K562 (cell line): Measurements from ENCODE around the gene ZNF785. TPM values are rescaled to one million over a fixed set of nuclear protein-coding genes. Genes with fewer than 3 reads are reported as not detected.

ENCODE experiments used
- ATAC-seq: fragments of 200-7000 bp; cut with Tn5 transposase; 3 replicates; pipeline ENCODE4 v1.9.1; 2020; ENCODE audit warnings: moderate library complexity
- BruUV-seq: library from RNA; stranded (reverse); fragments of 400-500 nt; replicated peaks from 2 replicates; lab custom pipeline; 2021; lab: Mats Ljungman, UMichigan
- CTCF ChIA-PET: fragments of 300-600 bp; formaldehyde crosslinking; extraction: SDS; loops from one replicate; lab custom pipeline; 2021; ENCODE audit warnings: low intra/inter-chr PET ratio; lab: Yijun Ruan, JAX
- POLR2A ChIA-PET: fragments of 300-600, 350-650 bp; sonication (Branson Sonifier 250); formaldehyde crosslinking; extraction: SDS; loops from one replicate; lab custom pipeline; 2021; ENCODE audit warnings: antibody characterized with exemption, inconsistent platforms; lab: Yijun Ruan, JAX
- DNase-seq, 4 experiments: peaks; one replicate each; pipeline versions ENCODE4 v3.0.0 to v3.0.0-alpha.2; 2011 to 2018; ENCODE audit warnings: low spot score in 3 of 4, mixed read lengths in 3 of 4; ENCODE audit errors: extremely low read depth in 1 of 4
- FAIRE-seq: peaks from 2 replicates; lab custom pipeline; 2011; peaks lifted over from hg19 to GRCh38; lab: Jason Lieb, UNC
- H2AFZ ChIP-seq: 2 replicates; pipeline ENCODE4 v1.6.0; 2011; ENCODE audit warnings: low read depth, low read length, control low read depth, inconsistent platforms
- H3K27ac ChIP-seq: fragments of 200-600 bp; 3 replicates; pipeline ENCODE4 v1.8.0; 2011; ENCODE audit warnings: low read depth, mild to moderate bottlenecking, control low read depth, inconsistent platforms, low read length, moderate library complexity, mixed read lengths; ENCODE audit errors: extremely low read depth
- H3K27me3 ChIP-seq, 2 experiments: fragments of 300-600 bp in 1 of 2; 2 replicates in 1 of 2; 3 replicates in 1 of 2; pipeline versions ENCODE4 v1.6.0 to v1.8.0; 2011; ENCODE audit warnings: inconsistent platforms in 2 of 2, low read length in 2 of 2, mild to moderate bottlenecking in 1 of 2, mixed read lengths in 1 of 2, moderate library complexity in 1 of 2; ENCODE audit not compliant: control insufficient read depth in 2 of 2, insufficient read depth in 2 of 2
- H3K36me3 ChIP-seq: fragments of 300-600 bp; 3 replicates; pipeline ENCODE4 v1.8.0; 2011; ENCODE audit warnings: mild to moderate bottlenecking, low read length, inconsistent platforms; ENCODE audit not compliant: control insufficient read depth, insufficient read depth
- H3K4me1 ChIP-seq, 2 experiments: fragments of 200-600 bp in 1 of 2; replicated peaks in 1 of 2; 2 replicates in 1 of 2; 3 replicates in 1 of 2; pipeline versions ENCODE4 v1.5.1 to v1.8.0; 2011; ENCODE audit warnings: inconsistent platforms in 2 of 2, low read length in 2 of 2, mild to moderate bottlenecking in 1 of 2, mixed read lengths in 1 of 2, moderate library complexity in 1 of 2; ENCODE audit not compliant: control insufficient read depth in 2 of 2, insufficient read depth in 2 of 2
- H3K4me2 ChIP-seq: 2 replicates; pipeline ENCODE4 v1.6.1; 2011; ENCODE audit warnings: low read length, control low read depth, inconsistent platforms, mixed read lengths; ENCODE audit not compliant: insufficient read depth
- H3K4me3 ChIP-seq: fragments of 200-600 bp; sonication (generic), shearing (Covaris generic); 2 replicates; pipeline ENCODE4 v1.5.1; 2016; ENCODE audit warnings: control low read depth, inconsistent platforms
- H3K79me2 ChIP-seq: fragments of 200-600 bp; 3 replicates; pipeline ENCODE4 v1.8.0; 2011; ENCODE audit warnings: low read length, inconsistent platforms; ENCODE audit not compliant: control insufficient read depth, insufficient read depth
- H3K9ac ChIP-seq, 2 experiments: 2 replicates each; pipeline versions ENCODE4 v1.6.0 to v1.6.1; 2011; ENCODE audit warnings: low read depth in 2 of 2, low read length in 2 of 2, control low read depth in 1 of 2, inconsistent platforms in 1 of 2, mild to moderate bottlenecking in 1 of 2, mixed read lengths in 1 of 2; ENCODE audit not compliant: insufficient read depth in 1 of 2
- H3K9me1 ChIP-seq: one replicate; pipeline ENCODE4 v1.6.0; 2011; ENCODE audit warnings: inconsistent platforms, mild to moderate bottlenecking, low read length, moderate library complexity; ENCODE audit not compliant: control insufficient read depth, insufficient read depth
- H3K9me3 ChIP-seq: replicated peaks from 2 replicates; pipeline ENCODE4 v1.5.1; 2011; ENCODE audit warnings: low read depth, low read length, inconsistent platforms; ENCODE audit not compliant: control insufficient read depth, insufficient read depth
- H4K20me1 ChIP-seq: replicated peaks from 2 replicates; pipeline ENCODE4 v1.6.1; 2011; ENCODE audit warnings: low read length, inconsistent platforms, mixed read lengths; ENCODE audit not compliant: control insufficient read depth, insufficient read depth
- ARID2 ChIP-seq: fragments of 450-650 bp; IDR thresholded peaks from 2 replicates; pipeline ENCODE4 v1.6.1; 2017; ENCODE audit warnings: antibody characterized with exemption, mild to moderate bottlenecking
- FIP1L1 ChIP-seq: fragments of 200-400 bp; formaldehyde crosslinking; IDR thresholded peaks from 2 replicates; pipeline ENCODE4 v1.6.1; 2018; ENCODE audit warnings: mild to moderate bottlenecking, low read depth, low read length; ENCODE audit not compliant: poor library complexity, severe bottlenecking
- FOXA3 ChIP-seq, 2 experiments: fragments of 450-650 bp in 1 of 2; sonication (generic) in 1 of 2; formaldehyde crosslinking; IDR thresholded peaks in 1 of 2; conservative IDR thresholded peaks in 1 of 2; 2 replicates each; pipeline versions ENCODE4 v1.4.0 to v1.8.0; 2020 to 2022; ENCODE audit warnings: mild to moderate bottlenecking in 2 of 2, missing genetic modification reagents in 1 of 2
- ILK ChIP-seq: fragments of 450-650 bp; IDR thresholded peaks from 2 replicates; pipeline ENCODE4 v1.6.1; 2016; ENCODE audit warnings: missing genetic modification characterization, low read depth, mild to moderate bottlenecking, missing compliant biosample characterization, moderate library complexity, borderline replicate concordance
- IRF9 ChIP-seq: fragments of 450-650 bp; IDR thresholded peaks from 2 replicates; pipeline ENCODE4 v1.6.1; 2016; ENCODE audit warnings: missing biosample characterization, missing genetic modification characterization
- RBM22 ChIP-seq: fragments of 200-400 bp; formaldehyde crosslinking; IDR thresholded peaks from 2 replicates; pipeline ENCODE4 v1.6.1; 2018; ENCODE audit warnings: low read length, low read depth; ENCODE audit not compliant: poor library complexity, severe bottlenecking
- TAF7 ChIP-seq: fragments of 450-650 bp; IDR thresholded peaks from 2 replicates; pipeline ENCODE4 v1.6.1; 2016; ENCODE audit warnings: missing genetic modification characterization, missing compliant biosample characterization
- TFAM ChIP-seq: fragments of 250-450 bp; sonication (Bioruptor Pico); conservative IDR thresholded peaks from 2 replicates; pipeline ENCODE4 v1.5.0; 2021; ENCODE audit warnings: mild to moderate bottlenecking, moderate library complexity
- ZNF23 ChIP-seq: fragments of 250-450 bp; sonication (Bioruptor Pico); IDR thresholded peaks from 2 replicates; pipeline ENCODE4 v1.4.0; 2020; ENCODE audit warnings: mild to moderate bottlenecking
- WGBS: fragments of 100-300 bp; shearing (Covaris generic); methylation state at CpG from one replicate; pipeline ENCODE4 v1.1.6; 2016; ENCODE audit warnings: low coverage, mixed read lengths; ENCODE audit not compliant: insufficient coverage; ENCODE audit errors: missing lambda C conversion rate; 5-methylcytosine and 5-hydroxymethylcytosine counted together
- in situ Hi-C: fragments of 300-500 bp; cut with MboI; formaldehyde crosslinking; loops from 4 replicates; pipeline ENCODE4 v1.15.0; 2018; ENCODE audit warnings: inconsistent platforms, mixed read lengths
- intact Hi-C: fragments of 100-400 bp; cut with micrococcal nuclease; formaldehyde crosslinking; loops from 2 replicates; pipeline ENCODE4 v1.14.2; 2022
- polyA plus RNA-seq, 8 experiments: library from polyadenylated mRNA; depleted of rRNA in 4 of 8; stranded (reverse) in 5 of 8; unstranded in 3 of 8; fragments of >200 nt; fragmentation: Nextera tagmentation in 2 of 8; fragmentation: Illumina TruSeq in 1 of 8; extraction: Ambion mirVana in 2 of 8; extraction: Trizol in 1 of 8; gene quantifications; 2 replicates each; pipeline versions ENCODE4 v1.2.1 to v1.2.3, GENCODE V29; 2011 to 2014; ENCODE audit warnings: inconsistent platforms in 1 of 8, missing spikeins in 1 of 8
- total RNA-seq, 7 experiments: library from RNA; depleted of rRNA in 6 of 7; stranded (reverse); fragments of >200 nt in 6 of 7; fragmentation: Illumina TruSeq in 2 of 7; extraction: Trizol in 2 of 7; gene quantifications; 2 replicates each; pipeline versions ENCODE4 v1.2.1 to v1.2.3, GENCODE V29; 2011 to 2021; ENCODE audit warnings: low replicate concordance in 1 of 7
- TF ChIP-seq, protein P1 (sequence below): fragments of 250-450 bp; sonication (Bioruptor Pico); IDR thresholded peaks from 2 replicates; pipeline ENCODE4 v1.8.0; 2021; ENCODE audit warnings: mild to moderate bottlenecking, moderate library complexity
- TF ChIP-seq, protein P2 (sequence below): fragments of 450-650 bp; IDR thresholded peaks from 2 replicates; pipeline ENCODE4 v1.6.1; 2014; ENCODE audit warnings: low read depth, mild to moderate bottlenecking, moderate library complexity, borderline replicate concordance

ZNF785 gene
- total and polyA plus RNA-seq, 9 of the 15 experiments (the other 6 are each of a cell fraction or from before 2014, with no cell fraction given), result 0.64 to 11.0 (median 6.4) TPM

DNA sequence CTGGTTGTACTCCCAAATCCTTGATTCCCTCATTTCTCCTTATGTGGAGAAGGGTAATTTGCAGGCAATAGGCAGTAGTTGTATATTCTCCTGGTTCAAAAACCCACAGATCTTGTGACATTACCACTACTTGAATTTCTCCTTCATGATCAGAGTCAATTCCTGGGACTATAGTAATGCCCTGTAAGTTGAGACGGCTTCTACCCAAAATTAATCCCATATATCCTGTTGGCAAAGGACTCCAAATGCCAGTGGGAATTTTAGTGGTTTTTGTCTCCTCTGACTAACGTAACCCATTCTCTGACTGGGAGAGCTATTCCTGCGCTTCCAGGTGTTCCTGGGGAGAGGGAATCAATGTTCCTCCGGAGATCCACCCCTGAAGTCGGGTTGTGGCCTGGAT lies 36.3 kb upstream of the ZNF785 start:
- POLR2A ChIA-PET, result interaction anchor here (0.8 to 1.7 kb wide), 2 partner anchors 13 to 29 kb away, joined by 3 to 5 read pairs; partner anchors contain the start of gene PRR14
- no peak overlapping the region for H3K4me3 ChIP-seq
- intact Hi-C loops (no loop called here), in situ Hi-C loops (loop anchor here (10.0 kb wide), 1 partner anchor 187 kb away; the partner anchor contains the start of gene DCTPP1)
- H3K4me1 ChIP-seq, result peaks cover 6 to 7% of the 10 kb centered on the region in 2 experiments; a peak in 3 of 5 replicates
- no peak overlapping the region for H3K27ac ChIP-seq
- WGBS, result 53% methylated on average over 5 of the region's 5 CpGs
- no peak overlapping the region for H3K9ac ChIP-seq
- no peaks in the 10 kb centered on the region for H3K9me1 ChIP-seq
- no peaks in the 10 kb centered on the region for H3K36me3 ChIP-seq
- ATAC-seq (no peak), DNase-seq (no peak), FAIRE-seq (no peak)
- CTCF ChIA-PET, result interaction anchor here (0.5 kb wide), 1 partner anchor 73 kb away, joined by 3 read pairs; no protein-coding TSS in a partner anchor
- TF ChIP-seq FIP1L1 (no peak), IRF9 (tag) (no peak), TAF7 (no peak), ILK (tag) (no peak), FOXA3 (CRISPR knock-in tag; conservative IDR thresholded peaks at IDR 0.05 in 1 of 2, IDR thresholded peaks at IDR 0.05 in 1 of 2) (no peak), RBM22 (no peak), ZNF23 (no peak), ARID2 (no peak), TFAM (CRISPR knock-in tag) (no peak)
- TF ChIP-seq, protein P1, sequence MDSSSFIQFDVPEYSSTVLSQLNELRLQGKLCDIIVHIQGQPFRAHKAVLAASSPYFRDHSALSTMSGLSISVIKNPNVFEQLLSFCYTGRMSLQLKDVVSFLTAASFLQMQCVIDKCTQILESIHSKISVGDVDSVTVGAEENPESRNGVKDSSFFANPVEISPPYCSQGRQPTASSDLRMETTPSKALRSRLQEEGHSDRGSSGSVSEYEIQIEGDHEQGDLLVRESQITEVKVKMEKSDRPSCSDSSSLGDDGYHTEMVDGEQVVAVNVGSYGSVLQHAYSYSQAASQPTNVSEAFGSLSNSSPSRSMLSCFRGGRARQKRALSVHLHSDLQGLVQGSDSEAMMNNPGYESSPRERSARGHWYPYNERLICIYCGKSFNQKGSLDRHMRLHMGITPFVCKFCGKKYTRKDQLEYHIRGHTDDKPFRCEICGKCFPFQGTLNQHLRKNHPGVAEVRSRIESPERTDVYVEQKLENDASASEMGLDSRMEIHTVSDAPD (CRISPR knock-in tag), result no peak
- TF ChIP-seq, protein P2, sequence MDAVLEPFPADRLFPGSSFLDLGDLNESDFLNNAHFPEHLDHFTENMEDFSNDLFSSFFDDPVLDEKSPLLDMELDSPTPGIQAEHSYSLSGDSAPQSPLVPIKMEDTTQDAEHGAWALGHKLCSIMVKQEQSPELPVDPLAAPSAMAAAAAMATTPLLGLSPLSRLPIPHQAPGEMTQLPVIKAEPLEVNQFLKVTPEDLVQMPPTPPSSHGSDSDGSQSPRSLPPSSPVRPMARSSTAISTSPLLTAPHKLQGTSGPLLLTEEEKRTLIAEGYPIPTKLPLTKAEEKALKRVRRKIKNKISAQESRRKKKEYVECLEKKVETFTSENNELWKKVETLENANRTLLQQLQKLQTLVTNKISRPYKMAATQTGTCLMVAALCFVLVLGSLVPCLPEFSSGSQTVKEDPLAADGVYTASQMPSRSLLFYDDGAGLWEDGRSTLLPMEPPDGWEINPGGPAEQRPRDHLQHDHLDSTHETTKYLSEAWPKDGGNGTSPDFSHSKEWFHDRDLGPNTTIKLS, result no peak
- no TSS peak for BruUV-seq
- no peak overlapping the region for H3K4me2 ChIP-seq
- no peak overlapping the region for H2AFZ ChIP-seq
- no peaks in the 10 kb centered on the region for H3K79me2 ChIP-seq
- H3K9me3 ChIP-seq, result peaks cover 13% of the 10 kb centered on the region
- no peaks in the 10 kb centered on the region for H4K20me1 ChIP-seq
- H3K27me3 ChIP-seq, result no peaks in the 10 kb centered on the region
